ENCODE measurements around the gene ADCY9. TPM values are rescaled to one million over a fixed set of nuclear protein-coding genes. Genes with fewer than 3 reads are reported as not detected.

Gene ADCY9
- total RNA-seq, 1 experiment from 2014 or later = 4.7 TPM

DNA sequence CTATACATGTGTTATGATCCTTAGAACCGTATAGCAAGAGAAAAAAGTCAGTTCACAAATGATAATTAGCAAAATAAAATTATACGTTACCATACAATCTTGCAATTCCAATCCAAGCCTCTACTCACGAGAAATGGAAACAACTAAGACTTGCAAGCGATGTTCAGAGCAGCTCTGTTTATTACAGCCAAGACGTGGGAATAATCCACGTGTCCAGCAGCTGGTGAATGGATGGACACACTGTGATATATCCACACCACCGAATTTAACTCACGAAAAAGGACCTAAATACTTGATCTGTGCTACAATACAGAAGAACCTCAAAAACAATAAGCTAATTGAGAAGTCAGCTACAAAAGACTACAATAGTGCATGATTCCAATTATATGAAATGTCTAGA is 88.1 kb downstream of the ADCY9 start:
- Histone ChIP-seq H2BK120ac (ENCODE audit: low read depth, low read length, poor library complexity, severe bottlenecking) (no peak overlapping the region), H2AK5ac (ENCODE audit: insufficient read length, low read length) (no peak overlapping the region), H3K27me3 (ENCODE audit: insufficient read depth, low read length) (no peaks in the 10 kb centered on the region), H3K4me2 (ENCODE audit: insufficient read depth, insufficient read length, low read length) (no peak overlapping the region), H3K18ac (ENCODE audit: insufficient read length, low read depth, low read length) (no peak overlapping the region), H3K14ac (ENCODE audit: insufficient read depth, low read length) (no peak overlapping the region), H2BK20ac (ENCODE audit: low read depth, low read length, poor library complexity, severe bottlenecking) (no peak overlapping the region), H3K27ac (ENCODE audit: insufficient read length, low read depth, low read length) (no peak overlapping the region), H3K9me3 (ENCODE audit: control insufficient read depth, low read depth, low read length) (no peaks in the 10 kb centered on the region), H4K5ac (ENCODE audit: insufficient read length, low read depth, low read length) (no peak overlapping the region), H4K20me1 (ENCODE audit: control insufficient read depth, insufficient read depth, insufficient read length) (no peaks in the 10 kb centered on the region), H2BK15ac (ENCODE audit: low read depth, low read length) (no peak overlapping the region), H2BK5ac (ENCODE audit: insufficient read length, low read length) (no peak overlapping the region), H3K4me1 (ENCODE audit: insufficient read depth, low read length) (peaks cover 4% of the 10 kb centered on the region; the same call in 1 of the 2 replicates), H3K4ac (ENCODE audit: low read depth, low read length) (no peak overlapping the region), H4K8ac (replicated peaks; ENCODE audit: insufficient read length, low read depth, low read length) (no peak overlapping the region), H3K9ac (ENCODE audit: extremely low read depth, insufficient read length, low read length) (no peak overlapping the region), H3K79me2 (ENCODE audit: insufficient read depth, low read length) (no peaks in the 10 kb centered on the region), H3K56ac (ENCODE audit: insufficient read length, low read depth, low read length) (no peak overlapping the region), H2AFZ (ENCODE audit: low read length) (no peak overlapping the region), H3K23me2 (ENCODE audit: insufficient read length, low read depth, low read length, poor library complexity, severe bottlenecking) (peaks cover 2% of the 10 kb centered on the region), H3K79me1 (ENCODE audit: insufficient read depth, low read depth, low read length, poor library complexity, severe bottlenecking) (no peaks in the 10 kb centered on the region), H2BK12ac (ENCODE audit: insufficient read length, low read depth, low read length) (no peak overlapping the region), H4K91ac (ENCODE audit: insufficient read length, low read depth, low read length) (no peak overlapping the region), H3T11ph (ENCODE audit: low read length) (no peak overlapping the region), H3K23ac (ENCODE audit: insufficient read length, low read depth, low read length) (no peak overlapping the region)
- WGBS (ENCODE audit: extremely low coverage, insufficient read length, low lambda C conversion rate) = no CpG with 5 or more reads among the region's 8 CpGs
- Mint-ChIP-seq H3K9me3 (peaks cover 13 to 16% of the 10 kb centered on the region in 2 experiments), H3K4me1 (peaks cover 23 to 33% of the 10 kb centered on the region in 2 experiments), H3K27ac (no peak overlapping the region), H3K36me3 (ENCODE audit: insufficient read depth in 1 of 3, low read depth in 3 of 3) (peaks cover 3 to 5% (median 5%) of the 10 kb centered on the region in 3 experiments; a peak in 6 of 7 replicates), H3K27me3 (ENCODE audit: low read depth) (peaks cover 12% of the 10 kb centered on the region; the same call in 1 of the 2 replicates), H3K4me3 (no peak overlapping the region)
- TF ChIP-seq, protein P1, sequence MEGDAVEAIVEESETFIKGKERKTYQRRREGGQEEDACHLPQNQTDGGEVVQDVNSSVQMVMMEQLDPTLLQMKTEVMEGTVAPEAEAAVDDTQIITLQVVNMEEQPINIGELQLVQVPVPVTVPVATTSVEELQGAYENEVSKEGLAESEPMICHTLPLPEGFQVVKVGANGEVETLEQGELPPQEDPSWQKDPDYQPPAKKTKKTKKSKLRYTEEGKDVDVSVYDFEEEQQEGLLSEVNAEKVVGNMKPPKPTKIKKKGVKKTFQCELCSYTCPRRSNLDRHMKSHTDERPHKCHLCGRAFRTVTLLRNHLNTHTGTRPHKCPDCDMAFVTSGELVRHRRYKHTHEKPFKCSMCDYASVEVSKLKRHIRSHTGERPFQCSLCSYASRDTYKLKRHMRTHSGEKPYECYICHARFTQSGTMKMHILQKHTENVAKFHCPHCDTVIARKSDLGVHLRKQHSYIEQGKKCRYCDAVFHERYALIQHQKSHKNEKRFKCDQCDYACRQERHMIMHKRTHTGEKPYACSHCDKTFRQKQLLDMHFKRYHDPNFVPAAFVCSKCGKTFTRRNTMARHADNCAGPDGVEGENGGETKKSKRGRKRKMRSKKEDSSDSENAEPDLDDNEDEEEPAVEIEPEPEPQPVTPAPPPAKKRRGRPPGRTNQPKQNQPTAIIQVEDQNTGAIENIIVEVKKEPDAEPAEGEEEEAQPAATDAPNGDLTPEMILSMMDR (conservative IDR thresholded peaks at IDR 0.05) = no peak
- DNase-seq = no peak

Data from H9 (cell line).